ENCODE results near the gene RPH3AL.
"Not testable (repeated sequence)": the region's sequence is repeated elsewhere in the genome, so short reads cannot be mapped to it uniquely, and the experiment has no call there.

RPH3AL gene

DNA sequence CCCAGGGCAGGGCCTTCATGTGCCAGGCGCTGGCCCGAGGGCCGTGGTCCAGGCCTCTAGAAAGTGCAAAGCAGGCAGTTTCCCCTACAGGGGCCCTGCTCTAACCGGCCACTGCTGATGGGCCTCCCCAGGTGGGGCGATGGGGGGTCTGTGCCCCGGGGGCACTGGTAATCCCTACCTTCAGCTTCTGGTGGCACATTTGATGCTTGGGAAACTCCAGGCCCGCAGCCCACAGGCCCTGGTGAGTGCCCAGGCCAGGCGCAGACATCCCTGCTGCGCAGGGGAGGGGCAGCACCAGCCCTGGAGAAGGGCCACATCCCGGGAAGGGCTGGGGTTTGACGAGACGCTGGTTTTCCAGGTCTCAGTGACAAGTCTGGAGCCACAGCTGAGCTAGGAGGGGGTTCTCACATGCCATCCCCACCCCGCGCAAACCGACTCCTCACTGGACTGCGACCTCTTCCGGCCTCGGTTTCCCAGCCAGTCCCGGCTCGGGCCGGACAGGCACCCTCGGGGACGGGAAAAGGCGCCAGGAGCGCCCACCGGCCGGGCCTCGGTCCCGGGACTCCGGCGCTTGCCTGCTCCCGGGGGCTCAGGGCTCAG lies 172.7 kb downstream of the RPH3AL start:
- H3K27me3 ChIP-seq (ENCODE audit: control insufficient read depth, insufficient read depth, low read length), result peaks cover 21% of the 10 kb centered on the region
- H3K36me3 ChIP-seq (ENCODE audit: control insufficient read depth, insufficient read depth, low read length), result no peaks in the 10 kb centered on the region
- H3K9ac ChIP-seq (ENCODE audit: low read length), result no peak overlapping the region
- H3K4me1 ChIP-seq (ENCODE audit: control insufficient read depth, insufficient read depth, low read length), result no peaks in the 10 kb centered on the region
- H3K27ac ChIP-seq (ENCODE audit: low read depth, low read length), result no peak overlapping the region
- peak overlapping the region; percentile 19 for H3K4me3 ChIP-seq (ENCODE audit: low read length)

- Histone ChIP-seq H3K9ac (ENCODE audit: low read length) (no peak overlapping the region), H3K4me3 (ENCODE audit: low read length) (peak overlapping the region; percentile 11), H3K4me1 (ENCODE audit: control insufficient read depth, insufficient read depth, low read length) (no peaks in the 10 kb centered on the region), H3K27me3 (ENCODE audit: control insufficient read depth, insufficient read depth, low read length) (peaks cover 21% of the 10 kb centered on the region), H3K36me3 (ENCODE audit: control insufficient read depth, insufficient read depth, low read length) (no peaks in the 10 kb centered on the region), H3K27ac (ENCODE audit: low read depth, low read length) (no peak overlapping the region)
Observed at GRCh38 chr17:179066-179432, 173.6 kb downstream of the RPH3AL start.

GRCh38 chr17:178292-179065 lies 174.1 kb downstream of the RPH3AL start:
- H3K9ac ChIP-seq (ENCODE audit: low read length), result no peak overlapping the region
- H3K36me3 ChIP-seq (ENCODE audit: control insufficient read depth, insufficient read depth, low read length), result no peaks in the 10 kb centered on the region
- no peaks in the 10 kb centered on the region for H3K4me1 ChIP-seq (ENCODE audit: control insufficient read depth, insufficient read depth, low read length)
- peaks cover 21% of the 10 kb centered on the region for H3K27me3 ChIP-seq (ENCODE audit: control insufficient read depth, insufficient read depth, low read length)
- no peak overlapping the region for H3K27ac ChIP-seq (ENCODE audit: low read depth, low read length)
- H3K4me3 ChIP-seq (ENCODE audit: low read length), result no peak overlapping the region

GRCh38 chr17:177762-178161 lies 174.8 kb downstream of the RPH3AL start:
- no peak overlapping the region for H3K27ac ChIP-seq (ENCODE audit: low read depth, low read length)
- no peak overlapping the region for H3K9ac ChIP-seq (ENCODE audit: low read length)
- H3K4me3 ChIP-seq (ENCODE audit: low read length), result no peak overlapping the region
- H3K4me1 ChIP-seq (ENCODE audit: control insufficient read depth, insufficient read depth, low read length), result no peaks in the 10 kb centered on the region
- H3K36me3 ChIP-seq (ENCODE audit: control insufficient read depth, insufficient read depth, low read length), result no peaks in the 10 kb centered on the region
- H3K27me3 ChIP-seq (ENCODE audit: control insufficient read depth, insufficient read depth, low read length), result peaks cover 15% of the 10 kb centered on the region

- Histone ChIP-seq H3K27ac (ENCODE audit: low read depth, low read length) (no peak overlapping the region), H3K9ac (ENCODE audit: low read length) (no peak overlapping the region), H3K36me3 (ENCODE audit: control insufficient read depth, insufficient read depth, low read length) (no peaks in the 10 kb centered on the region), H3K4me3 (ENCODE audit: low read length) (no peak overlapping the region), H3K4me1 (ENCODE audit: control insufficient read depth, insufficient read depth, low read length) (no peaks in the 10 kb centered on the region), H3K27me3 (ENCODE audit: control insufficient read depth, insufficient read depth, low read length) (peaks cover 12% of the 10 kb centered on the region)
Observed at GRCh38 chr17:177155-177554, 175.5 kb downstream of the RPH3AL start.

DNA sequence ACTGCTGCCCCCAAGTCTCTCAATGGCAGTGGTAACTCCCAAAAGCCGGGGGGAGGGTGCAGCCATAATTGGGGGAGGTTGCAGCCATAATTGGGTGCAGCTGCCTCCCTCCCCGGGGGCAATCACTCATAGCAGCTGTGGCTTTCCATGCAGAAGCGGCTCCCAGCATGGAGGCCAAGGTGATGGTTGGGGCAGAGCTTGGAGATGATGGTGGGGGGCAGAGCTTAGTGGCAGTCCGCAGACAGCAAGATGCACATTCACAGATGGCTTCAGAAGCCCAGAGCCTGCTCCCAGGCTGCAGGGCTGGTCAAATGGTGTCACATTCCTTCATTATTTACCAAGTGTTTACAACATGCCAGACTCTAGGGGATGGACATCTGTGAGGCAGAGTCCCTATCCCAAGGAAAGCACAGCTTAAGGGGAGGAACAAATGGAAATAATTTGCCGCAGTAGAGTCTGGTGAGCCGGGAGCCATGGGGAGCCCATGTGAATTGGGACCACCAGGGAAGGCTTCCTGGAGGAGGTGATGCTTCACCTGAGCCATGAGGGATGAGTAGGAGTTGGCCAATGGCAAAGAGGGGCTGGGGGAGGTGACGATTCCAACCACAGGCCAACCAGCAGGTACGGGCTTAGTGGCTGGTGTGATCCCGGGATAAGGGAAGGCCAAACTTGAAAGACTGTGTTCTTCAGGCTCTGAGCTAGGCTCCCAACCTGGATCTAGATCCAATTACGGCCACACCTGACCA lies 179.3 kb downstream of the RPH3AL start:
- no peak overlapping the region for H3K9ac ChIP-seq (ENCODE audit: low read length)
- peaks cover 4% of the 10 kb centered on the region for H3K27me3 ChIP-seq (ENCODE audit: control insufficient read depth, insufficient read depth, low read length)
- H3K4me3 ChIP-seq (ENCODE audit: low read length), result no peak overlapping the region
- no peak overlapping the region for H3K27ac ChIP-seq (ENCODE audit: low read depth, low read length)
- H3K4me1 ChIP-seq (ENCODE audit: control insufficient read depth, insufficient read depth, low read length), result no peaks in the 10 kb centered on the region
- no peaks in the 10 kb centered on the region for H3K36me3 ChIP-seq (ENCODE audit: control insufficient read depth, insufficient read depth, low read length)

GRCh38 chr17:172401-172800 lies 180.2 kb downstream of the RPH3AL start:
- H3K9ac ChIP-seq (ENCODE audit: low read length), result no peak overlapping the region
- no peaks in the 10 kb centered on the region for H3K4me1 ChIP-seq (ENCODE audit: control insufficient read depth, insufficient read depth, low read length)
- peaks cover under 1% of the 10 kb centered on the region for H3K27me3 ChIP-seq (ENCODE audit: control insufficient read depth, insufficient read depth, low read length)
- H3K36me3 ChIP-seq (ENCODE audit: control insufficient read depth, insufficient read depth, low read length), result no peaks in the 10 kb centered on the region
- no peak overlapping the region for H3K27ac ChIP-seq (ENCODE audit: low read depth, low read length)
- no peak overlapping the region for H3K4me3 ChIP-seq (ENCODE audit: low read length)

DNA sequence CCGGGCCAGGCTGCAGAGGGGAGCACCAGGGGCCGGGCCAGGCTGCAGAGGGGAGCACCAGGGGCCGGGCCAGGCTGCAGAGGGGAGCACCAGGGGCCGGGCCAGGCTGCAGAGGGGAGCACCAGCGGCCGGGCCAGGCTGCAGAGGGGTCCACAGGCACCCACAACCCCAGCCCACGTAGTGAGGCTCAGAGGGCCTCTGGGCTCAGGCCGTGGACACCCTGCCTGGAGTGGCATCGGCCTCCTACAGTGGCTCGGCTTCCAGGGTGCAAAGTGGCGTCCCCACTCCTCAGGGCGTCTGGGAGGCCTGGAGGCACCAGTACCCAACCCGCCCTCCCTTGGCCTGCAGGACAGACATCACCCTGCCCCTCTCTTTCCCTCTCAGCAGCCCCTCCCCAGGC lies 180.7 kb downstream of the RPH3AL start:
- Histone ChIP-seq H3K27ac (ENCODE audit: low read depth, low read length) (no peak overlapping the region), H3K9ac (ENCODE audit: low read length) (no peak overlapping the region), H3K4me1 (ENCODE audit: control insufficient read depth, insufficient read depth, low read length) (no peaks in the 10 kb centered on the region), H3K4me3 (ENCODE audit: low read length) (no peak overlapping the region), H3K27me3 (ENCODE audit: control insufficient read depth, insufficient read depth, low read length) (no peaks in the 10 kb centered on the region), H3K36me3 (ENCODE audit: control insufficient read depth, insufficient read depth, low read length) (no peaks in the 10 kb centered on the region)

DNA sequence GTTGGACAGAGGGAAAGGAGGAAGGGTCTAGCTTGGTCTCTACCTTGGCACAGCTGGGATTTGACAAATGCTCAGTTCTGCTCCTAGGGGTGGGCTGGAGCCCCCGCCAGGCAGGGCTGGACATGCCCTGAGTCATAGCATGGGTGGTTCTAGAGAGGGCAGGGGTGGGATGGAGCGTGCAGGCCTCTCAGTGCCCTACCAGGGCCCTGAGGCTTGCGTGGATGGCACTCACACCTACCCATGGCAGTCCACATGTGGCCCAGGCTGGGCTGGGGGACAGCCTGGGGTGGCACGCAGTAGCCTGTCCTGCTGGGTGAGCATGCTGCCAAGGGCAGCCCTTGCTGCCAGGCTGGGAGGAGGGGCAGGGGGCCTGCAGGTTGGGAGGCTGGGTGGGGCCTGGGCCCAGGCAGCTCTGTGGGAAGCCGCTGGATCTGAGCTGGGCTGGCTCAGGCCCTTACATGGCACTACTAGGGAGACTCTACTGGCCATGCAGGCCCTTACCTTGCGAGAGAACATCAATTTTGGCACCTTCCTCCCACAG lies 182.4 kb downstream of the RPH3AL start:
- Histone ChIP-seq H3K9ac (ENCODE audit: low read length) (no peak overlapping the region), H3K4me1 (ENCODE audit: control insufficient read depth, insufficient read depth, low read length) (no peaks in the 10 kb centered on the region), H3K36me3 (ENCODE audit: control insufficient read depth, insufficient read depth, low read length) (no peaks in the 10 kb centered on the region), H3K27me3 (ENCODE audit: control insufficient read depth, insufficient read depth, low read length) (no peaks in the 10 kb centered on the region), H3K4me3 (ENCODE audit: low read length) (no peak overlapping the region), H3K27ac (ENCODE audit: low read depth, low read length) (no peak overlapping the region)

DNA sequence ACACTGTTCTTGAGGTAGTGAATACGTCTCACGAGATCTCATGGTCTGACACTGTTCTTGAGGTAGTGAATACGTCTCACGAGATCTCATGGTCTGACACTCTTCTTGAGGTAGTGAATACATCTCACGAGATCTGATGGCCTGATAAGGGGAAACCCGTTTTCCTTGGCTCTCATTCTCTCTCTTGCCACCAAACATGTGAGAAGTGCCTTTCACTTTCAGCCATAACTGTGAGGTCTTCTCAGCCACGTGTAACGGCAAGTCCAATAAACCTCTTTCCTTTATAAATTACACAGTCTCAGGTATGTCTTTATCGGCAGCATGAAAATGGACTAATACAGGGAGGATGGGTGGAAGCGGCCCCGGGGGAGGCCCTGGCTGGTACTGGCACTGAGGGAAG lies 184.0 kb downstream of the RPH3AL start:
- not testable (repeated sequence) for H3K4me1 ChIP-seq (ENCODE audit: control insufficient read depth, insufficient read depth, low read length); H3K27ac ChIP-seq (ENCODE audit: low read depth, low read length); H3K9ac ChIP-seq (ENCODE audit: low read length); H3K4me3 ChIP-seq (ENCODE audit: low read length); H3K36me3 ChIP-seq (ENCODE audit: control insufficient read depth, insufficient read depth, low read length); H3K27me3 ChIP-seq (ENCODE audit: control insufficient read depth, insufficient read depth, low read length)

DNA sequence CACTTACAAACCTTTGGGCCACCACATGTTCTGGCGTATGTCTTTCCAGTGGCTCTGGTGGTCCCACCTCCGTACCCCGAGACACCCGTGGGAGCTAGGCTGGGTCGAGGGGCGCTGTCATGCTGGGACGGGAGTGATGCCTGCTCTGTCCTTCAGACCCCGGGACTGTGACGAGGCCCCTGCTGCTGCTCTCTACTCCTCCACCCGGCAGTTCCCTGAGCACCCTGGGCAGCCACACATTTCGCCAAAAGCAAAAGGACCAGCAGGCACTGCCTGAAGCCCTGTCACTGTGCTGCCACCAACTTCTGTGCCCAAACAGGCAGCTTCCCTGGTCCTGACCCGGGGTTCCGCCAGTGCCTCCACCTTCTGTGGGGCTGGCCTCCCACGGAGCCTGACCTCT lies 186.7 kb downstream of the RPH3AL start:
- Histone ChIP-seq H3K27me3 (ENCODE audit: control insufficient read depth, insufficient read depth, low read length) (no peaks in the 10 kb centered on the region), H3K4me1 (ENCODE audit: control insufficient read depth, insufficient read depth, low read length) (no peaks in the 10 kb centered on the region), H3K4me3 (ENCODE audit: low read length) (no peak overlapping the region), H3K36me3 (ENCODE audit: control insufficient read depth, insufficient read depth, low read length) (no peaks in the 10 kb centered on the region), H3K27ac (ENCODE audit: low read depth, low read length) (no peak overlapping the region), H3K9ac (ENCODE audit: low read length) (no peak overlapping the region)

DNA sequence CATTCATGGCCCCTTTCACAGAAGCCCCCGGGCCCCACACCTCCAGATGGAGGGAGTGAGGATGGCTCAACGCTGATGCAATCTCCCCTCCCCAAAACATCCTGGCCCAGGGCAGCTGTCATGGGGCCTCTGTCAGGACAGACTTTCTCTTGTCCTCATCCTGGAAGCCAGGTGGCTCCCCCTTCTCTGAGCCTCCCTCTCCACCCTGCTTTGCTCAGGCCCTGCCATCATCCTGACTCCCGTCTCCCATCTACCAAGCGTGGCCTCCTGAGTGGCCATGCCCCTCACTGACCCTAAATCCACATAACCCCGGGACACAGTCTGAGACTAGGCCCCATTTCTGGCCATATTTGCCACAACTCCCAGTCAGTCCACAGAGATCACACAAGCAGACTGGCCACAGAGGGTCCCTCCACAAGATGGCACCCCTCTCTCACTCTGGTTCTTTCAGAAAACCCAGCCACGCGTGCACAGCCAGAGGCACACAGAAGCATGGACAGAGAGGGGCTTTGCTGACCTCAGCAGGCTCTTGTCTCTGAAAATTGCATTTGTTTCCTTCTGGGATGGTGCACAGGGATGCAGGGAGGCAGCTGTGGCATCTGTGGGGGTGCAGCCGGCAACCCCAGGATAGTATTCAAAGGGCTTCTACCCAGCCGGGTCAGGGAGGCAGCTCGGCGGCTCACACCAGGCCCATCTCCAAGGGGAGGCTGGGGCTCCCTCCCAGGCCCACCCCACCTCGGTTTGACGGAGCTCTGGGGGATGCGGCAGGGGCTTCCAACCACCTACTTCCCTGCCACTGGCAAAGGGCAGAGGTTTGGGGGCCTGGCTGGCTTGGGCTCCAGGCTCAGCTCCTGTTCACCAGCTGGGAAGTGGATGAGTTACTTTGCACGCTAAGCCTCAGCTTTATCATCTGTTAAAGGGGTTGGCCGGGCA lies 188.0 kb downstream of the RPH3AL start:
- H3K27me3 ChIP-seq (ENCODE audit: control insufficient read depth, insufficient read depth, low read length), result no peaks in the 10 kb centered on the region

More for the DNA sequence above, 188.0 kb downstream of the RPH3AL start:
- no peak overlapping the region for H3K4me3 ChIP-seq (ENCODE audit: low read length)
- no peaks in the 10 kb centered on the region for H3K36me3 ChIP-seq (ENCODE audit: control insufficient read depth, insufficient read depth, low read length)
- no peaks in the 10 kb centered on the region for H3K4me1 ChIP-seq (ENCODE audit: control insufficient read depth, insufficient read depth, low read length)
- no peak overlapping the region for H3K27ac ChIP-seq (ENCODE audit: low read depth, low read length)
- H3K9ac ChIP-seq (ENCODE audit: low read length), result no peak overlapping the region

Measured in rectal smooth muscle tissue (tissue), 1 donor.